Sigmoid colon (tissue), 7 donors: Measurements from ENCODE around the gene NACC1. TPM values are rescaled to one million over a fixed set of nuclear protein-coding genes. Genes with fewer than 3 reads are reported as not detected.

ENCODE experiments used
- DNase-seq: peaks from one replicate; pipeline ENCODE4 v3.0.0-alpha.2; 2019
- H3K27ac ChIP-seq, 4 donors: fragments of 200-600 bp; sonication (generic); one replicate each; pipeline ENCODE4 v1.5.1; 2016 to 2019; ENCODE audit warnings: mild to moderate bottlenecking in 1 of 4
- H3K27me3 ChIP-seq, 3 donors: fragments of 200-600 bp; sonication (generic); one replicate each; pipeline ENCODE4 v1.5.1; 2019; ENCODE audit warnings: mild to moderate bottlenecking in 1 of 3
- H3K36me3 ChIP-seq, 4 donors: fragments of 200-600 bp; sonication (generic); one replicate each; pipeline ENCODE4 v1.5.1; 2016 to 2019
- H3K4me1 ChIP-seq, 4 donors: fragments of 200-600 bp; sonication (generic); one replicate each; pipeline ENCODE4 v1.5.1; 2017 to 2019
- H3K4me3 ChIP-seq, 4 donors: fragments of 200-600 bp; sonication (generic); one replicate each; pipeline ENCODE4 v1.5.1; 2017 to 2019; ENCODE audit warnings: mild to moderate bottlenecking in 2 of 4, moderate library complexity in 1 of 4
- H3K9me3 ChIP-seq, 4 donors: fragments of 200-600 bp in 3 of 4; sonication (generic) in 3 of 4; one replicate each; pipeline versions ENCODE4 v1.5.1 to v1.6.1; 2013 to 2019
- CTCF ChIP-seq, 4 experiments: fragments of 450-650 bp in 3 of 4; fragments of 200-600 bp in 1 of 4; IDR thresholded peaks; one replicate each; pipeline ENCODE4 v1.5.1; 2016 to 2019; ENCODE audit warnings: antibody characterized with exemption in 4 of 4, mild to moderate bottlenecking in 3 of 4, moderate library complexity in 2 of 4
- EP300 ChIP-seq, 4 donors: sonication (generic); formaldehyde crosslinking; IDR thresholded peaks; one replicate each; pipeline ENCODE4 v1.6.1; 2017; ENCODE audit warnings: antibody characterized with exemption in 4 of 4
- POLR2A ChIP-seq, 2 donors: fragments of 450-650 bp; IDR thresholded peaks; one replicate each; pipeline ENCODE4 v1.6.1; 2016; ENCODE audit warnings: antibody characterized with exemption in 2 of 2, mild to moderate bottlenecking in 2 of 2, moderate library complexity in 2 of 2
- POLR2AphosphoS5 ChIP-seq, 4 donors: sonication (generic); formaldehyde crosslinking; IDR thresholded peaks; one replicate each; pipeline ENCODE4 v1.6.1; 2017; ENCODE audit warnings: antibody characterized with exemption in 4 of 4
- WGBS, 2 donors: extraction: QIAGEN DNeasy Blood & Tissue Kit; methylation state at CpG; one replicate each; pipeline ENCODE4 v1.1.7; 2013; 5-methylcytosine and 5-hydroxymethylcytosine counted together
- intact Hi-C: fragments of 100-400 bp; cut with DNase I; formaldehyde crosslinking; loops from one replicate; pipeline ENCODE4 v1.15.1; 2023
- polyA plus RNA-seq, 3 donors: library from polyadenylated mRNA; stranded (reverse); fragments of 200-250 nt; gene quantifications; one replicate each; pipeline ENCODE4 v1.2.3, GENCODE V29; 2013
- total RNA-seq, 4 donors: library from RNA; depleted of rRNA; stranded (reverse); fragments of >200 nt; gene quantifications; one replicate each; pipeline ENCODE4 v1.1.0, GENCODE V29; 2016
- donor health status: healthy with polysubstance abuse.
- donor health status: Bipolar disorder and iron deficiency.
- donor health status: healthy.

NACC1 gene
- total and polyA plus RNA-seq, 7 donors = 8.1 to 67.2 (median 18.8) TPM

GRCh38 chr19:13112555-13112954 lies 5.5 kb upstream of the NACC1 start:
- 97 to 99% methylated on average over 10 of the region's 10 CpGs for WGBS, 2 donors
- H3K36me3 ChIP-seq = peaks cover 0 to 51% (median 14%) of the 10 kb centered on the region in 4 donors

GRCh38 chr19:13115936-13116281 lies 2.2 kb upstream of the NACC1 start:
- 3 to 4% methylated on average over 18 of the region's 18 CpGs for WGBS, 2 donors
- intact Hi-C loops = loop anchor here (5.0 kb wide), 2 partner anchors 36 to 146 kb away; partner anchors contain the start of genes IER2 and STX10
- peaks cover 0 to 49% (median 43%) of the 10 kb centered on the region in 4 donors for H3K4me1 ChIP-seq

More at GRCh38 chr19:13112555-13112954, 5.5 kb upstream of the NACC1 start:
- TF ChIP-seq CTCF (IDR thresholded peaks at IDR 0.05) = no peak
- no peak for TF ChIP-seq POLR2A (IDR thresholded peaks at IDR 0.05)
- no peak for TF ChIP-seq POLR2AphosphoS5 (IDR thresholded peaks at IDR 0.05)
- no peak for TF ChIP-seq EP300 (IDR thresholded peaks at IDR 0.05)
- H3K27ac ChIP-seq = no peak overlapping the region
- intact Hi-C loops = no loop called here
- no peak for DNase-seq
- peaks cover 0 to 25% (median 20%) of the 10 kb centered on the region in 4 donors for H3K4me1 ChIP-seq
- no peaks in the 10 kb centered on the region for H3K27me3 ChIP-seq
- H3K4me3 ChIP-seq = no peak overlapping the region
- no peaks in the 10 kb centered on the region for H3K9me3 ChIP-seq

GRCh38 chr19:13116282-13117175 lies 1.5 kb upstream of the NACC1 start, which contains the start of gene TRMT1:
TSS of gene TRMT1 (minus strand) at chr19:13116740. CDS start at chr19:13116399, 341 bp downstream.
- H3K36me3 ChIP-seq = peaks cover 0 to 34% (median 9%) of the 10 kb centered on the region in 4 donors
- peak within 1 kb of the TSS; percentile 72 to 83 (median 76) for H3K27ac ChIP-seq
- H3K4me3 ChIP-seq = peak within 1 kb of the TSS; percentile 91 to 99 (median 96)
- 0% methylated on average over 51 of the region's 51 CpGs for WGBS, 2 donors
- TF ChIP-seq POLR2AphosphoS5 (IDR thresholded peaks at IDR 0.05) = peak; percentile 70 to 85 (median 74)
- TF ChIP-seq EP300 (IDR thresholded peaks at IDR 0.05) = peak in 1 of 4 donors; percentile 59
- TF ChIP-seq CTCF (IDR thresholded peaks at IDR 0.05) = no peak
- DNase-seq = peak; percentile 96
- intact Hi-C loops = loop anchor here (5.0 kb wide), 2 partner anchors 36 to 146 kb away; partner anchors contain the start of genes IER2 and STX10
- H3K4me1 ChIP-seq = peaks cover 0 to 49% (median 43%) of the 10 kb centered on the region in 4 donors
- no peaks in the 10 kb centered on the region for H3K9me3 ChIP-seq
- no peaks in the 10 kb centered on the region for H3K27me3 ChIP-seq

More at GRCh38 chr19:13115936-13116281, 2.2 kb upstream of the NACC1 start:
- peak overlapping the region; percentile 72 to 83 (median 76) for H3K27ac ChIP-seq
- no peaks in the 10 kb centered on the region for H3K9me3 ChIP-seq
- no peaks in the 10 kb centered on the region for H3K27me3 ChIP-seq
- DNase-seq = no peak
- TF ChIP-seq EP300 (IDR thresholded peaks at IDR 0.05) (no peak), POLR2AphosphoS5 (IDR thresholded peaks at IDR 0.05) (no peak), CTCF (IDR thresholded peaks at IDR 0.05) (no peak), POLR2A (IDR thresholded peaks at IDR 0.05) (no peak)
- peak overlapping the region; percentile 91 to 99 (median 96) for H3K4me3 ChIP-seq
- H3K36me3 ChIP-seq = peaks cover 0 to 33% (median 9%) of the 10 kb centered on the region in 4 donors

GRCh38 chr19:13117176-13117771 lies 790 bp upstream of the NACC1 start:
- WGBS, 2 donors = 3 to 10% methylated on average over 20 of the region's 20 CpGs
- TF ChIP-seq EP300 (IDR thresholded peaks at IDR 0.05) (no peak), CTCF (IDR thresholded peaks at IDR 0.05) (no peak), POLR2AphosphoS5 (IDR thresholded peaks at IDR 0.05) (no peak), POLR2A (IDR thresholded peaks at IDR 0.05) (no peak)
- H3K27ac ChIP-seq = peak overlapping the region; percentile 72 to 83 (median 76)
- H3K27me3 ChIP-seq = no peaks in the 10 kb centered on the region
- H3K4me1 ChIP-seq = peaks cover 0 to 49% (median 43%) of the 10 kb centered on the region in 4 donors
- intact Hi-C loops = loop anchor here (5.0 kb wide), 2 partner anchors 35 to 145 kb away; partner anchors contain the start of genes IER2 and STX10
- peak overlapping the region; percentile 91 to 99 (median 96) for H3K4me3 ChIP-seq
- H3K36me3 ChIP-seq = peaks cover 0 to 30% (median 9%) of the 10 kb centered on the region in 4 donors
- DNase-seq = no peak
- no peaks in the 10 kb centered on the region for H3K9me3 ChIP-seq
